NCI-H1092 (cell line): ENCODE measurements around the gene SPATA3.
"Not testable (repeated sequence)": the region's sequence is repeated elsewhere in the genome, so short reads cannot be mapped to it uniquely, and the experiment has no call there.

Experiments used
- DNase-seq: peaks from one replicate; lab custom pipeline; 2025; lab: John Stamatoyannopoulos, UW

The SPATA3 gene

GRCh38 chr2:230995821-230996220 is at the start of gene SPATA3:
SPATA3 (plus strand) TSS chr2:230996121; CDS start chr2:230996234, 113 bp downstream.
- DNase-seq = no peak

- no peak for DNase-seq
These were observed 49.3 kb upstream of the SPATA3 start for GRCh38 chr2:230946429-230947234.

GRCh38 chr2:230947235-230947576 is 48.7 kb upstream of the SPATA3 start:
- DNase-seq = no peak

GRCh38 chr2:230947908-230948365 is 48.0 kb upstream of the SPATA3 start:
- DNase-seq = no peak

GRCh38 chr2:230949966-230950873 is 45.7 kb upstream of the SPATA3 start:
- DNase-seq = no peak

- DNase-seq = no peak
These were observed 45.0 kb upstream of the SPATA3 start for GRCh38 chr2:230950874-230951339.

GRCh38 chr2:230951396-230951795 is 44.5 kb upstream of the SPATA3 start:
- no peak for DNase-seq

- no peak for DNase-seq
These were observed 43.5 kb upstream of the SPATA3 start for GRCh38 chr2:230952226-230952956.

- DNase-seq = no peak
These were observed 42.1 kb upstream of the SPATA3 start for GRCh38 chr2:230953845-230954244.

- DNase-seq = no peak
These were observed 41.2 kb upstream of the SPATA3 start for GRCh38 chr2:230954746-230955145.

GRCh38 chr2:230955163-230955737 is 40.7 kb upstream of the SPATA3 start:
- DNase-seq = no peak

GRCh38 chr2:230956827-230957755 is 38.8 kb upstream of the SPATA3 start:
- DNase-seq = no peak

GRCh38 chr2:230957756-230958391 is 38.0 kb upstream of the SPATA3 start:
- no peak for DNase-seq

- no peak for DNase-seq
These were observed 36.8 kb upstream of the SPATA3 start for GRCh38 chr2:230958820-230959756.

GRCh38 chr2:230960026-230960425 is 35.9 kb upstream of the SPATA3 start:
- no peak for DNase-seq

- no peak for DNase-seq
These were observed 34.8 kb upstream of the SPATA3 start for GRCh38 chr2:230961091-230961491.

- DNase-seq = no peak
These were observed 31.7 kb upstream of the SPATA3 start for GRCh38 chr2:230964136-230964730.

- DNase-seq = no peak
These were observed 28.8 kb upstream of the SPATA3 start for GRCh38 chr2:230967113-230967512.

GRCh38 chr2:230968314-230968713 is 27.6 kb upstream of the SPATA3 start:
- not testable (repeated sequence) for DNase-seq
